Left renal cortex interstitium (tissue), 4 donors: ENCODE data around the gene TCEA3. TPM values are rescaled to one million over a fixed set of nuclear protein-coding genes. Genes with fewer than 3 reads are reported as not detected.

Source experiments
- DNase-seq, 4 donors: peaks; one replicate each; pipeline ENCODE4 v3.0.0-alpha.2; 2013; ENCODE audit warnings: low read depth in 4 of 4, low spot score in 2 of 4, missing footprints in 1 of 4
- polyA plus RNA-seq, 4 donors: library from polyadenylated mRNA; unstranded; fragments of 120-200 nt; gene quantifications; one replicate each; pipeline ENCODE4 v1.2.1, GENCODE V29; 2013; ENCODE audit not compliant: insufficient read length in 4 of 4

The TCEA3 gene
- polyA plus RNA-seq, 4 donors: 31.1 to 58.3 (median 47.5) TPM

GRCh38 chr1:23370709-23371584 lies 53.6 kb downstream of the TCEA3 start:
- DNase-seq: peak in 3 of 4 donors; percentile 36 to 56 (median 41)

- no peak for DNase-seq
Observed at GRCh38 chr1:23370330-23370708, 54.2 kb downstream of the TCEA3 start.

- peak; percentile 70 to 83 (median 80) for DNase-seq
Observed at GRCh38 chr1:23369335-23370013, 55.1 kb downstream of the TCEA3 start, which contains the start of gene ZNF436. Gene ZNF436 (minus strand): TSS chr1:23369836. CDS start chr1:23368005, 1,831 bp downstream.

- peak; percentile 84 to 93 (median 88) for DNase-seq
Observed at GRCh38 chr1:23368562-23369334, 55.8 kb downstream of the TCEA3 start.

GRCh38 chr1:23367791-23368561 lies 56.6 kb downstream of the TCEA3 start:
- peak; percentile 94 to 98 (median 96) for DNase-seq

- DNase-seq: no peak
Observed at GRCh38 chr1:23367451-23367790, 57.1 kb downstream of the TCEA3 start.

DNA sequence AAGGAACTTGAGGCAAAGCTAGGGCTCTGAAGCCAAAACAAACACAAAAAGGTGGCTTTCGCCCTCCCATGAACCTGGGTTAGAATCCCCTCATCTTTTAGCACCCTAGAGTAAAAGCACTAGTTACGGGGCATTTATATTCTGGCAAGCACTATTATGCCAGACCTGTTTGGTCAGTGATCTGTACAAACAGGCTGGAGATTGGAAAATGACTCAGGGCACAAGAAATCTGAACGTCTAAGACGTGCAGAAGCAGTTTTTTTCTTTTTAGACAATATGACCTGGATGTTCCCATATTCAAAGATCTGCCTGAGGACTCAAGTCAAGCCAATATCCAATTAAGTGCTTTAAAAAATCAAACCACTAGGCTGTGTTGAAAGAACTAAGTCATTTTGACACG lies 58.0 kb downstream of the TCEA3 start:
- no peak for DNase-seq

- DNase-seq: no peak
Observed at GRCh38 chr1:23366146-23366545, 58.4 kb downstream of the TCEA3 start.

DNA sequence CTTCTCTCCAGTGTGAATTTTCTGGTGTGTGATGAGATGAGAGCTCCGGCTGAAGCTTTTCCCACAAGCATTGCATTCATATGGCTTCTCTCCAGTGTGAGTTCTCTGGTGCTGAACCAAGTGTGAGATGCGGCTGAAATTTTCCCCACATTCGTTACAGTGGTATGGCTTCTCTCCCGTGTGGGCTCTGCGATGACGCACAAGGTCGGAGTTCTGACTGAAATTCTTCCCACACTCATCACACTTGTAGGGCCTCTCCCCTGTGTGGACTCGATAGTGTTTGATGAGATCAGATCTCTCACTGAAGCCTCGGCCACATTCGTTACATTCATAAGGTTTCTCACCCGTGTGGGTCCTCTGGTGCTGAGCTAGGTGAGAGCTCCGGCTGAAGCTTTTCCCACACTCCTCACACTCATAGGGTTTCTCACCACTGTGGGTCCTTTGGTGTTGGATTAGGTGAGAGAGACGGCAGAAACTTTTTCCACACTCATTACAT lies 62.3 kb downstream of the TCEA3 start:
- no peak for DNase-seq

- DNase-seq: no peak
Observed at GRCh38 chr1:23358310-23358875, 66.2 kb downstream of the TCEA3 start.

GRCh38 chr1:23357138-23357908 lies 67.2 kb downstream of the TCEA3 start:
- DNase-seq: no peak

DNA sequence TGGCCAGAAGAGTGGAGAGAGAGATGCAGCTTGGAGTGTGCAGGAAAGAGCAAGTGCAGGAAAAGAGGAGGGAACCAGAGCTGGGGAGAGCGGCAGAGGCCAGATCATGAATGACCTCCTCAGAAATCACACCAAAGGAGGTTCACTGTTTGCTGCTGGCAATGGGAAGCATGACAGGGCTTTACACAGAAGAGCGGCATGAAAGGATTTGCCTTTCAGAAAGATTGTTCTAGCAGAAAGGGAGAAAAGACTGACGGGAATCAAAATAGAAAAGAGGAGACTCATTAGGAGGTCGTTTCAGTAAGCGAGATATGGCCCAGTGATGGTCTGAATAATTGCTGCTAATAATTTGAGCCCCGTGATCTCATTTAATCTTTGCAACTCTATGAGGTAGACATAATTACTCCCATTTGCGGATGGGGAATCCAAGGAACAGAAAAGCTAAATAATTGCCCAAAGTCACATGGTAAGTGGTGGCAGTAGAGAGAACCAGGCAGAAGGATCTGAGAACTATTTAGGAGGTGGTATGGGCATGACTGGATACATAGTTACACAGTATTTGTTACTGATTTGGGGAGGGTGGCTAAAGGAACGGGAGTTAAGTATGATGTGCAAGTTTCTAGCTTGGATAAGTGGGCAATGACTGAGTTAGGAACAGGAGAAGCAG lies 67.9 kb downstream of the TCEA3 start:
- no peak for DNase-seq

DNA sequence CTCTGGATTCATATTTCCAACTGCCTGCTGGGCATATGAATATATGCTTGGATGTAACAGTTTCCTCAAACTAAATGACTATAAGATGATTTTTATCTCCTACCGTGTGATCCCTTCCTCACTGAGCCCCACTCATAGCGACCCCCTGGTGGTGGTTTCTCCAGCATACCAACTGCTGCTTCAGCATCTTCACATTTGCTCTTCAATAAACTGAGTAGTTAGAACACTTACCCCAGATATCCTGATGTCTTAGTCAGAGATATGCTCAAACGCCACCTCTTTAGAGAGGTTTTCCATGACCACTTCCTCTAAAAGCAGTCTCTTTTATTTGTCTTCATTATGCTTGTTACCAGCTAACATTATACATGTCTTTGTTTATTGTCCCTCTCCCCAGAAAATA lies 70.3 kb downstream of the TCEA3 start:
- DNase-seq: no peak

GRCh38 chr1:23352096-23352695 lies 72.4 kb downstream of the TCEA3 start:
- no peak for DNase-seq

DNA sequence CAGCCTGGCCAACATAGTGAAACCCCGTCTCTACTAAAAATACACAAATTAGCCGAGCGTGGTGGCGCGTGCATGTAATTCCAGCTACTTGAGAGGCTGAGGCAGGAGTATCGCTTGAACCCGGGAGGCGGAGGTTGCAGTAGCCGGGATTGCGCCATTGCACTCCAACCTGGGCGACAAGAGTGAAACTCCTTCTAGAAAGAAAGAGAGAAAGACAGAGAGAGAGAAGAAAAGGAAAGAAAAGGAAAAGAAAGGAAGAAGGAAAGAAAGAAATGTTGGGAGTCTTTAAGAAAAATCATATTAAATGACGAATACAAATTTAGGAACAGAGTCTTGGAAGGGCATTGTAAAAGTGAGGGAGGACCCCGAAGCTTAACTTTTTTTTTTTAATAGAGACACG lies 78.6 kb downstream of the TCEA3 start:
- DNase-seq: no peak

GRCh38 chr1:23344987-23345472 lies 79.5 kb downstream of the TCEA3 start:
- DNase-seq: peak in 1 of 4 donors; percentile 29

- DNase-seq: peak; percentile 96 to 100 (median 99)
Observed at GRCh38 chr1:23344111-23344986, 80.2 kb downstream of the TCEA3 start, which contains the start of gene HNRNPR. Gene HNRNPR (minus strand): TSS chr1:23344284. CDS start chr1:23341008, 3,276 bp downstream.
